Stimulated activated naive CD4-positive, alpha-beta T cell treated with Interleukin-2 at 50 U/mL for 16 hours (primary cell): Measurements from ENCODE around the gene FAM13C.

Source experiments
- DNase-seq: peaks from one replicate; lab custom pipeline; 2025; lab: John Stamatoyannopoulos, UW

The FAM13C gene

DNA sequence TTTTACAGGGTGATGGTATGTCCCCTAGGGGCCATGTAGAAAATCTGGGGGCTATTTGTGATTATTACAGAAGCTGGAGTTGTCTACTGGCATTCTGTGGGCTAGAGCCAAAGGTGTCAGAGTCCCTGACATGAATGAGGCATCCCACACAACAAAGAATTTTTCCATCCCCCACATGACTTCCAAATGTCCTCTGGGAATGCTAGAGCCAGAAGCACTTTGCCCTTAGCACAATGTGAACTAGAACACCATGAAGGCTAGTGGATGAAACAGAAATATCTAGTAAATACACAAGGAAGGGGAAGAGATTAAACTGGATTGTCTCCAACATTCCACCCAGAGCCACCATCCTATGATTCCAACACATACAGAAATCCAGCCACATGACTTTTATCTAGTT, 46.9 kb downstream of the FAM13C start:
- no peak for DNase-seq

DNA sequence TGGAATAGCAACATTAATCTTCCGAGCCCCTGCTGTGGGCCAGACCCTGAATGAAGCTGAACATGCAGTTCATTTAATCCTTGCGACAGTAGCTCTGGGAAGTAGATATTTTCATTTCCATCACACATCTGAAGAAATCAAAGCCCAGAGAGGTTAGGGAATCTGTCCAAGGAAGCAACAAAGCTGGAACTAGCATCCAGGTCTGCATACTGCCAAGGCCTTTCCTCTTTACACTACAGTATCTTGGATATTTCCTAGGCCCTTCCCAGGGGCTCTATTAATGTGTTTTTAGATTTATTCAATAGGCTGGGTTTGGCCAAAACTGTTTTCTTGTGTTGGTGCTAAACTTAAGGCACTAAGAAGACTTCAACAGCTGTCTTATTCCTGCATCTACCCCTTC, 48.1 kb downstream of the FAM13C start:
- DNase-seq: no peak

DNA sequence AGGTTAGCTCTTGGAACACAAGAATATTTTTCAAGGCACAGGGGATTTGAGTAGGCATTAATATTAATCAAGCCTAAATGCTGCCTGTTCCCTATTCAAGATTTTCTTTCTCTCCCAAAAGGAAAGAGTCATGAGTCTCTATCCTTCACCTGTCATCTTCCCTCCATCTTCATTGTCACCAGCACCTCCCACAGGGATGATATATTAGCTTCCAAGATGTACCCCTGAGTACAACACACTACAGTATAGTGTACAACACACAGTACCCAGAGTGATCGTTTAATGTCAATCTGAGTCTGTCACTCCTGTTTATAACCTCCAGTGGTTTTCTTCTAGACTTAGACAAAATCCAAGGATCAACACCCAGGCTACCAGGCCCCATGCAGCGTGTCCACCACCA, 50.1 kb downstream of the FAM13C start:
- no peak for DNase-seq

DNA sequence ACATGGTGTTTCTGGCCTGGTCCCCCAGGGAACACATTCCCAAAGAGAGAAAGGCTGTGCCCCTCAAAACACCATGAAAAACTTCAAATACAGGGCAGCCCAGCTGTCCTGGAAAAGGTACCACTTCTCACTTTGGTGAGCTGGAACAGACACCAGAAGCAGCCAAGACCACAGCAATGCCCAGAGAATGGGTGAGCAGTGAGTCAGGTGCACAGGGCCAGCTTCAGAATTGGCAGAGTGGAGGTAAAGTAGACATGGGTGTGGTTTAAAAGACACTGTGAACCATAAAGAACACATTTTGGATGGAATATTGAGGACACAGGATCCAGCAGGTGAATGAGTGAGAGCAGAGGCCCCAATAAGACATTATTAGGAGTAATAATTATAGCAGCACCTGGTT, 51.3 kb downstream of the FAM13C start:
- DNase-seq: no peak

DNA sequence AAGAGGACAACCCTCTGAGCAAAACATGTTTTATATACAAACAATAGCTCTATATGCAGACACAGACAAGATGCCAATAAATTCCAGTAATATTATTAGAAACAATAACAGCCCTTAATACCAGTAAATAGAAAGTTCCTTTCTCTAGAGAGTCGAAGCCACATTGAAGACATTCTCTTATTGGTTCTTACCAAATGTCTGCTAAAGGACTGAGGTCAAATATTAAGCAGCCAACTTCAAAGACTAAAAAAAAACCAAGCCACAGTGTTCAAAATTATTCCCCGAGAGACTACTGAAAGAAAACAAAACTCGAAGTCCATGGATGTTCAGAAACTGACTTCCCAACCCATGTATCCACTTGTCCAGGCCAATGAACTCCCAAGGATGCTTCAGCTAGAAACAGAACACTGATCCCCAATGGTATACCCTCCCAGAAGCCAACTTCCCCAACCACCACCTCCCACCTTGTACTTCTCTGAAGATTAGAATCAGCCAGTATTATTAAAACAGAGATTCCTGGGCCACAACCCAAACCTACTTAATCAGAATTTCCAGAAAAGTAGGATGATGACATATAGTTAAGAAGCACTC, 51.9 kb downstream of the FAM13C start:
- DNase-seq: no peak

DNA sequence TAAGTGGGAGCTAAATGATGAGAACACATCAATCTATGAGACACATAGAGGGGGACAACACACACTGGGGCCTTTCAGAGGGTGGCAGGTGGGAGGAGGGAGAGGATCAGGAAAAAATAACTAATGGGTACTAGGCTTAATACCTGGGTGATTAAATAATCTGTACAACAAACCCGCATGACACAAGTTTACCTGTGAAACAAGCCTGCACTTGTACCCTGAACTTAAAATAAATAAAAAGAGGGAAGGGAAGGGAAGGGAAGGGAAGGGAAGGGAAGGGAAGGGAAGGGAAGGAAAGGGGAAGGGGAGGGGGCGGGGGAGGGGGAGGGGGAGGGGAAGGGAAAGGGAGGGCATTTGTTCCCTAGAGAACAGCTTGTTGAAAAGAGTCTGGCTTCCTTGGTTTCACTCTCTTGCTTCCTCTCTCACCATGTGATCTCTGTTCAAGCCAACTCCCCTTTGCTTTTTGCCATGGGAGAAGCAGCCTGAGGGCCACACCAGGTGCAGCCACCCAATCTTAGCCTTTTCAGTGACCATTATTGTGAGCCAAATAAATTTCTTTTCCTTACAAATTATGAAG, 57.7 kb downstream of the FAM13C start:
- DNase-seq: no peak

DNA sequence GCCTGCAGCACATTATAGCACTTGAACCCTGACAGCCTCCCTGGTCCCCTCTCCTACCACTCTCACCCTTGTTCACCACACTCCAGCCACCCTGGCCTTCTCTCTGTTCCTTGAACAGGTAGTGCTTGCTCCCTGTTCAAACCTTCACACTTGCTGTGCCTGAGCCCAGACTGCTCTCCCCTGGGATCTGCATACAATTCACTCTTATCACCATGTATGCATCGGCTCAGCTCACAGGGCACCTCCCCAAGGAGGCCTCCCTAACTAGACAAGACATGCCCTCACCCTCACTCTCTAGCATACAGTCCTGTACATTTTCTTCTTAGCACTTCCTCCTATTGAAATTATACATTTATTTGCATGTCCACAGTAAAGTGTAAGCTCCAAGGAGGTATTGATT, 59.3 kb downstream of the FAM13C start:
- DNase-seq: no peak

DNA sequence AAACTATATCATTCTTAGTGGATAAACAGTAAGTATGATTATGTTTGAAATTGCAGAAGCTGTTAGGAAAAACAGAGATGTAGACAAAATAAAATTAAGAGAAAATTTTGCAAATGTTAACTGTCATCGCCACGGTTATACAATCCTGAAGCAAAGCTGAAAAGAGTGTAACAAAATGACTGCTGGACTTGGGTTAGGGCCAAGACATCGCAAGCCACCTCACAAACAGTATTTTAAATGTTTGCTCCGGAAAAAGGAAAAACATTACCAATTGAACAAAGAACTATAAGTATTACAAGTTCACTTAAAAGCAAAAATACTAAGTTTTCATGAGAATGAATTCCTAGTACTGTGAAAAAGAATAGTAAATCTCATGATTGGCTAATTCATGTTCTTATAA, 60.0 kb downstream of the FAM13C start:
- no peak for DNase-seq

DNA sequence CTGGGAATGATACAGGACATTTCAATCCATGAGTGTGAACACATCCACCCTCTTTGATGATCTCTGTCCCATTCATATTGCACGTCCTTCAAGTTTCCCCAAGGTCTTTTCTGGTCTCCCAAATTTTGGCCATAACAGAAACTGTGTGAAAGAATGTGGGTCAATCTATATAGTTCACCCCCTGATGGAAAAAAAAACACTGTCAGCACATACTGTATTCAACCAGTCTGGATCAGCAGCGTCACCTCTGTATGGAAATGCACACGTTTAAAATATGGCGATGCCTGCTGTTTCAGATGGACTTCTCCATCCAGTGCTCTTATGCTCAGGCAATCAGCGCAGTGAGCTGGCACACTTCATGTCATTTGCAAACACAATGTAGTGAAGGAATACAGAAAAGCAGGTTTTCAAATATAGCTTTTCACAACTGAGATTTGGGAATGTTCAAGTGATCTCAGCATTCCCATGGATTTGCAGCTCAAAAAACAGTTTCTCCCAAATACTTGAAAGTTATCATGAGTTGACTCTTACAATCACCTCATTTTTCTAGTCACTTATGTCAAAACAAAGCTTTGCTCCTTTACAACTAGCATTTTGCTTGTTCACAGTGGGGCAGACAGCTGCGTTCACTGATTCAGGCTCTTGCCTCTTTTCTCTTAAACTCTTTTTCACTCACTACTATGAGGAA, 61.1 kb downstream of the FAM13C start:
- DNase-seq: no peak

DNA sequence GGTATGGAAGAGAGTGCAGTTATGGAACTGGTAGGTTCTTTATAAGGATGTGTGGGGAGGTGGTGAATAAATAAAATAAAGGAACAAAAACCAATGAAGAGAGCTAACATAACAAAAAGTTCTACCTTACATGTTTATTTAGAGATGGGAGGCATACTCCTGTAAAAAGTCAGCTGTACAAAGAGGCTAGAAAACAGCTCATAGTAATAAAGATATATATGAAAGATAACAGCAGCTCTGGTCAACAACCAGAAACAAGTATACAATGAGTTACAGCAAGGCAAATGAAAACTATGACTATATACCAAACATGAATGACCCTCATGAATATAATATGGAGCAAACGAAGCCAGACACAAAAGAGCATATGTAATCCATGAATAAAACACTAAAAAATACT, 62.0 kb downstream of the FAM13C start:
- no peak for DNase-seq

DNA sequence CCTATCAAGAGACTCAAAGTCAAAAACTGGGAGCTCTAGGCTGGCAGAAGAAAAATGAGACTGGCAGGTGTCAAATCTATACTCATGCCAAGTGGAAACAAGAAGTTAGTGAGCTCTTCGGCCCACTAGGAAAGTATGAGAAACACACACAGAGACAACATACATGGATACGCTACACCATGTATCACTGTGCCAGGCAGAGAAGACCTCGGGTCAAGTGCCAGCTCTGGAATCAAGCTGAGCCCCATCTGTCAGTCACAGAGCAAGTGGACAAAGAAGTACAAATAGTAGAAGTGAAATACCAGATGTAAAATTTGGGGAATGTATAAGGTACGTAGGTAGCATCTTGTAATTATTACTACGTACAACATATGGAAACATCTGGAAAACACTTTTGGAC, 62.4 kb downstream of the FAM13C start:
- no peak for DNase-seq

DNA sequence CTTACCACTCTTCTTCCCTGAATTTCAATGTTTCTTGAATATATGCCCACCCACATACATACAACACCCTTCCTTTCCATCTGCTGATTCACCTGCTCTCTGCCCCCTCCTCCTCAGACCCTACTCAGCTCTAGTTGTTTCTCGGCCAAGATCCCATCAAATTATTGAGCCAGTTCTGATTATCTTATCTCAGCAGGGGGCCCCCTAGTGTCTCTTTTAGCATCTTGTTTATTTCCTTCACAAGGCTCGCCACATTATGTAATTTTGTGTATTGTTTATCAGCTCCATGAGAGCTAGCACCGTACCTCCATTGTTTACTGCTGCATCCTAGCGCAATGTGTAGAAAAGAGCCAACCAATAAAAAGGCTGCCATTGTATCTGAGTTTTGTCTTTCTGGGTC, 71.9 kb downstream of the FAM13C start:
- DNase-seq: no peak

DNA sequence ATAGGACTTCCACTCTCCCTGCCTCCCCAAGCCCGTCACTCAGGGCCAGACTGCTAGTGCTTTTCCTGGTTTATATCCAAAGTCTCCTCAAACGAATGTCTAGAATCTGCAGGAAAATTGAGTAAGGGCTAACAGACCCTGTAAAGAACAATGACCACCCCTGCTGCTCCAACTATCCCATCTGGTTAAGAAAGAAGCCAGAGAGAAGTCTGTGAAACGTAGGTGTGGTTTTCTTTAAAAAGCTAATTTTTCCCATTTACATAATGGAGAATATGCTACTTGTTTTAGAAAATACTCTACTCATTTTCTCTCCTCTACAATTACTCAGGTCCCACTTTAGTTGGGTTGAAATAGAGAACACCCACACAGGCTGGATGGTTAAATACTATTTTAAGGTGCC, 72.5 kb downstream of the FAM13C start:
- no peak for DNase-seq

DNA sequence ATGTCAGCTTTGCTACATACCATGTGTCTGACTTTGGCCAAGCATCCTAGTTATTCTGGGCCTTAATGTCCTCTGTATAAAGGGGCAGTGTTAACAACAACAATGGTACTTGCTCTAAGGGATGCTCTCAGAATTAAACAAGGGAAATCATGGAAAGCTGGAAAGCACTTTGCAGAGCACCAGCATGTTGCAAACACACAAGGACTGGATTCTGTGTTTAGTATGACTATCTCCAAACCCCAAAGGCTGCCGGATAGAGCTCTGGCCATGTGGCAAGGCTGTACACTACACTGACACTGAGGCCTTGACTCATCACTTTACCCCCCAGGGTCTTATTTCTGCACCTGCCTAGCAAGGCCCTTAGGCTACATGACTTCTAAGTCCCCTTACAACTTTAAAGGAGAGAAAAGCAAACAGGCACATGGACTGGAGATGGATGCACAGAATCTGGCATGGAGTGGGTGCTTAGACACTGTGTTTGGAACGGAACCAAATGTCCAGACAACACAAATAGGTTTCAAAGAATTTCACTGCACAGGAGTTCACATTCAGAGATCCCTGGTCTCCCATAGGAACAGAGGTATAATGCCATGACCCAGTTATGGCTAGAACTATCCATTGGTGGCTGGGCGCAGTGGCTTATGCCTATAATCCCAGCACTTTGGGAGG, 74.6 kb downstream of the FAM13C start:
- no peak for DNase-seq

DNA sequence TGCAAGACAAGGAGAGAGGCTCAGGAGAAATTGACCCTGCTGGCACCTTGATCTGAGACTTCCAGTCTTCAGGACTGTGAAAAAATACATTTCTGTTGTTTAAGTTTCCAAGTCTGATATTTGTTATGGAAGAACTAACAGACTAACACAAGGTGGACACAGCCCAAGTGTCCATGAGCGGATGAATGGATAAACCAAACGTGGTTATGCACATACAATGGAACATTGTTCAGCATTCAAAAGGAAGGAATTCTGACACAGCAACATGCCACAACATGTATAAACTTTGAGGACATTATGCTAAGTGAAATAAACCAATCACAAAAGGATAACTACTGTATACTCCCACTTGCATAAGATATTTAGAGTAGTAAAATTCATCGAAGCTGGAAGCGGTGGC, 76.5 kb downstream of the FAM13C start:
- DNase-seq: no peak

DNA sequence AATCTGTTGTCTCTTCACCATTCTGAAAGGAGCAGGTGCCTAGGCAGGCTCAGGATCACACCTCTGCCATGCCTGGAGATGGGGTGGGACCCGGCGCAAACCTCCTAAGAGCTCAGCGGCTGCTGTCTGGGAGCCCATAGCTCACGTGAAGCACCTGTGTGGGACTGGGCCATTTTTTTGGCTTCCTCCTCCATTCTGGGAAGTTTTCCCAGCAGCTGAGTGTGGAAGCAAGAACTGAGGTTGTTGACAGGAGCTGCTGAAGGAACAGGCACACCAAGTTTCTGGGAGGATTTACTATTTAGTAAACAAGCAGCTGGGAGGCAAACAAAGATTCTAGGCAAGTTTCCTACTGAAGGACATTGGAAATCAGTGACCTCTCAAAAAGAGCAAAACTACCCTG, 77.3 kb downstream of the FAM13C start:
- DNase-seq: no peak

DNA sequence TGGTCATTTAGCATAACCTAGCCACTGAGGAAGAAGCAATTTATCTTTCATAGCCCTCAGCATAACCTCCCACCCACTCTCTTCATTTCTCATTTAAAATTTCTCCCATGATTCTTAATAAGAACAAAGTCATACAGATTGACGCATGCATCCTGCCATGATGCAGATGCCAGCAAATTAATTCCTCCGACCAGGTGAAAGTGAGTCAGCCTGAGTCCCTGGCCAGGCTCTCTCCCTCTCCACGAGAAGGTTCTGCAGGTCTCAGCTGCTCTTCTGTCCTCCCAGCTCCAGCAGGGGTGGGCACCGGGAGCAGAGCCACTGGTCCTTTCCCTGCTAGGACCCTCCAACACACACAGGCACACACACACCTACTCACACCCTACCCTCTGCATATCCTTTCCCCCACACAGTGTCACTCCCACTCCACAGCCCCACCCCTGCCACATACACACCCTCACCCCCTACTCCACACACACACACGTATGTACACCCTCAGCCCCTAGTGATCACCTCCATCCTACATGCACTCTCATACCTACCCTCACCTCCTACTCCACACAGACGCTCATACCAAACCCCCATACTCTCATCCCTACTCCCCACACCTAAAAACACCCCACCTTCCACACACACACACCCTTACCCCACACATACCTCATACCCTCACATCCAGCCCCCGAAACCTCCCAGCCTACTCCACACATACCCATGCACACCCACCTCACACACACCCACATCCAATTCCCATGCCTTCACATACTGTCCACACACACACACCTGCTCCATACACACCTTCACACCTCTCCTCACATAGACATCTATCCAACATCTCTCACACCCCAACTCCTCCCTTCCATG, 78.0 kb downstream of the FAM13C start:
- DNase-seq: no peak

DNA sequence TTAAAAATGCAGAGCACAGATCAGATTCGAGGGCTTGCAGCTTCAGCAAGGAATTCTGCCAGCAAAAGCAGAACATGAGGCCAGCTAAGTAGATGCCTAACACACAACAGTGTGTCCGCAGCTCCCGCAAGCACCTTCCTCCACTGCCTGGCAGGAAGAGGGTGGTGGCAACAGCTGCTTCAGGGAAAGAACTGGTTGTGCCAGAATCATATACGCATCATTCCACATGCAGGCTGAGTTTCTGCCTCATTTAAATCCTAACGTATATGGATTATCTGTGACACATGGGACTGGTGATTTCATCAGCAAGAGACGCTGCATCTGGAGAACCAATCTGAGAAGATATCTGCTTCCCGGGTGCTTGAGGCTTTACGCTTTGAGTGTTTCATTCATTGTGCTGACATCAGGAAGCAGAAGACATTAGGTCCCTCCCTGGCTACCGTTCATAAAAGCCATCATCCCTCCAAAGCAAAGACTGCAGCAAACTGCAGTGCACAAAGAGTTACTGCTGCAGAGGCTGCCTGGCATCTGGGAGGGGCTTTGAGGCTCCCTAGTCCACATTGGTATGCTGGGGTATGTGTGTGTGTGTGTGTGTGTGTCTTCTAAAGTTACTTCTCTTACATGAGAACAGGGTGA, 78.8 kb downstream of the FAM13C start:
- DNase-seq: no peak

DNA sequence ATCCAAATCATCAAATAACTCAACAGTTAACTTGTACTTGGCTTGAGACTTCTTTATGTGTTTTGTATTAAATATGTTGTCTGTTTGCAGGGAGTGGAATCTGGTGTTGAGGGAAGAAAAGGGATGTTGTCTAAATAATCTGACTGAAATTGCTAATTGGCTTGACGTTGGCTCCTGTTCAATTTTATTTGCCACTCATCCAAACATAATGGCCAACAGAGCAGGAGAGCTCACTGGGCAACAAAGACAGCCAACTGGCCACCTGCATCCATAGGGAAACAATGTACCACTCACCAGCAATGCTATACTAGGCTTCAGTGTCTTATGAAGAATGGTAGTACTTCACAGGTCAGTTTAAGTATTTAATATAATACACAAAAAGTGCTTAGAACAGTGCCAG, 80.5 kb downstream of the FAM13C start:
- DNase-seq: no peak

DNA sequence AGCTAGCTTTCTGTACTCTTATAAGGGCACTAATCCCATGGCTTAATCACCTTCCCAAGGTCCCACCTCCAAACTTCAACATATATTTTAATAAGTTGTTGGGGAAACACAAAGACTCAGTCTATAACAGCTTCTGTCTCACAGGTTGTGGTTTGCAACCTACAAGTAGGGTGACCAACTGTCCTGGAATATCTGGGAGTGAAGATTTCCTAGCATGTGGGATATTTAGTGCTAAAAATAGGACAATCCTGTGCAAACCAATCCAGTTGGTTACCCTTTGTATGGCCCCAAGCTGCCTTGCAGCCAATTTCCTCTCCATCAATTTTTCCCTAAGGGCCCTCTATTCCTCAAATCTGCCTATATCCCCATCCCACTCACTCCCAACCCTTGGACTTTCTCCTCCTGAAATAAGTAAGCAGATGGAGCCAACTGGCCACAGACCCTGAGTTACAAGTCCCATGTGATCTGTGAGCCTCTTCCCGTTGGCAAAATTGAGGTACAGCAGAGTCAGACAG, 82.3 kb downstream of the FAM13C start:
- no peak for DNase-seq

DNA sequence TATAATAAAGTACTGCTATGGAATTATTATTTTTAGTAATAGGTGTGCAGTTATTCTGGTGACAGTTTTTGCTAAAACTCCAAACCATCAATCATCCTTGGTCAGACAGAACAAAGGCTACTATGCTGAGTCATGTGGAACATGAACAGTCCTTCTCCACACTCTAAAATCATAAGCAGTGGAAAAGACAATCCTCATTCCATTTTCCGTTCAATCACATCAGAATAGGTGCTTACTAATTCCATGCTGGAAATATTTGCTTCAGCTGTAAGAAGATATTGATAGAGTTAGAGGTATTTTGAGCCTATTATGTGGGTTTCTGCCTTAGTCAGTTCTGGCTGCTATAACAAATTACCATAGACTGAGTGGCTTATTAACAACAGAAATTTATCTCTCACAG, 82.9 kb downstream of the FAM13C start:
- no peak for DNase-seq

DNA sequence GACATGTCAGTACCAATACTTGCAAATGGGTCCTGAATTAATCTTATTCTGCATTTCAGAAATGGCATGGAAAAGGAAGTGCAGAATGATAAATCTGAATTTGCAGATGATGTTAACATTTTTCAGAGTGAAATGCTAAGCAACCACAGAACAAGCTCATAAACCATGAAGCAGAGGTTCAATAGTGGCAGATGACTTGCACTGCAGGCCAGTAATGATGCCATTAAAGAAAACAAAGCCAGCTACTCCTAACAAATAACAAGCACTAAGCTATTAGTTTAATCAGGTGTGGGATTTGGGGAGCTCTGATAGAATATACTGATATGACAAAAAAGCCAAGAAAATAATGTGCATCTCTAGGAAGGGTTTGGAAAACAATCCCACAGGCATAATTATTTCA, 85.4 kb downstream of the FAM13C start:
- no peak for DNase-seq
